ENCODE data around the gene EIF3K. TPM values are rescaled to one million over a fixed set of nuclear protein-coding genes. Genes with fewer than 3 reads are reported as not detected.
A peak's percentile ranks its signal among the peaks of the same experiment; 100 is the strongest.

Gene EIF3K
- total and polyA plus RNA-seq, 2 of the 13 experiments (the other 11 are each of a cell fraction or from before 2014, with no cell fraction given), result 179 to 258 TPM

DNA sequence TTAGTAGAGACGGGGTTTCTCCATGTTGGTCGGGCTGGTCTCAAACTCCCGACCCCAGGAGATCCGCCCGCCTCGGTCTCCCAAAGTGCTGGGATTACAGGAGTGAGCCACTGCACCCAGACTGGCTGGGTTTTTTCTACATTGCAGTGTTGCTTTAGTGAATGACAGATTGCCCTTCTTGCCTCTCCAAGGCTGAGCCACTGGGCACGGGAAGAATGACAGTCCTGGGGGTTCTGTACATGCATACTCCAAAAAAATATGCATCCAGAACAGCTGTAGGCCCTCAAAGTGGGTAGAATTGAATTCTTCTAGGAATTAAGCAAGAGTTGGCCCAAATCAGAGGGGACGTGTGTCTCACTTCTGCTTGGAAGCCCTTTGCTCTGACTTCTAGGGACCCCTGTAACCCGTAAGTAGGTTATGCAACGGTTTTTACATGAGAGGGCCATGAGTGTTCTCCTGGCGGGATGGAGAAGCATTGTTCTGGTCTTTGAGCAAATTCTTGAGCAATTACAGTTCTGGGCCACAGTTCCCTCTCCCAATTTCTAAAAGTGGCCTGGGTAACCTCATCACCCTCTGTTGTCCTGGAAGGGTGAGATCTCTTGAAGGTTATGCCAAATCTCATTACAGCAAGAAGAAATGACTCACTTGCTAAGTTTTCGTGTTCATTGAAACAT is 32.1 kb downstream of the EIF3K start (continued):
- TF ChIP-seq ZBTB1 (CRISPR knock-in tag; IDR thresholded peaks at IDR 0.05; ENCODE audit: borderline replicate concordance) (no peak), DZIP1 (CRISPR knock-in tag; IDR thresholded peaks at IDR 0.05) (no peak), BCL6 (CRISPR knock-in tag; IDR thresholded peaks at IDR 0.05) (peak; percentile 63), ZNF569 (CRISPR knock-in tag; IDR thresholded peaks at IDR 0.05; ENCODE audit: borderline replicate concordance) (no peak), IRF2 (CRISPR knock-in tag; IDR thresholded peaks at IDR 0.05) (no peak), ZNF12 (CRISPR knock-in tag; IDR thresholded peaks at IDR 0.05) (no peak), ZNF446 (CRISPR knock-in tag; IDR thresholded peaks at IDR 0.05) (no peak), CCDC6 (CRISPR knock-in tag; IDR thresholded peaks at IDR 0.05) (0 out of 2 replicates have a peak, but pooled peaks have one; percentile 47), ZNF841 (CRISPR knock-in tag; IDR thresholded peaks at IDR 0.05; ENCODE audit: borderline replicate concordance) (no peak), ZNF850 (CRISPR knock-in tag; conservative IDR thresholded peaks at IDR 0.05) (no peak), E2F5 (CRISPR knock-in tag; conservative IDR thresholded peaks at IDR 0.05) (no peak), ZNF543 (CRISPR knock-in tag; IDR thresholded peaks at IDR 0.05) (0 out of 2 replicates have a peak, but pooled peaks have one; percentile 32), RBM22 (optimal IDR thresholded peaks at IDR 0.05; ENCODE audit: low read length) (peak; percentile 59), ZNF296 (CRISPR knock-in tag; conservative IDR thresholded peaks at IDR 0.05) (no peak), BRCA1 (CRISPR knock-in tag; IDR thresholded peaks at IDR 0.05) (no peak), THAP7 (CRISPR knock-in tag; IDR thresholded peaks at IDR 0.05) (no peak), CEBPG (CRISPR knock-in tag; IDR thresholded peaks at IDR 0.05) (peak; percentile 52; the same call in 1 of the 2 replicates), GPN1 (CRISPR knock-in tag; IDR thresholded peaks at IDR 0.05; ENCODE audit: borderline replicate concordance) (no peak), GTF2F1 (IDR thresholded peaks at IDR 0.05; ENCODE audit: low read length) (no peak), HNF4A (CRISPR knock-in tag; IDR thresholded peaks at IDR 0.05) (peak; percentile 26; the same call in 1 of the 2 replicates)
- TF ChIP-seq, protein P1, sequence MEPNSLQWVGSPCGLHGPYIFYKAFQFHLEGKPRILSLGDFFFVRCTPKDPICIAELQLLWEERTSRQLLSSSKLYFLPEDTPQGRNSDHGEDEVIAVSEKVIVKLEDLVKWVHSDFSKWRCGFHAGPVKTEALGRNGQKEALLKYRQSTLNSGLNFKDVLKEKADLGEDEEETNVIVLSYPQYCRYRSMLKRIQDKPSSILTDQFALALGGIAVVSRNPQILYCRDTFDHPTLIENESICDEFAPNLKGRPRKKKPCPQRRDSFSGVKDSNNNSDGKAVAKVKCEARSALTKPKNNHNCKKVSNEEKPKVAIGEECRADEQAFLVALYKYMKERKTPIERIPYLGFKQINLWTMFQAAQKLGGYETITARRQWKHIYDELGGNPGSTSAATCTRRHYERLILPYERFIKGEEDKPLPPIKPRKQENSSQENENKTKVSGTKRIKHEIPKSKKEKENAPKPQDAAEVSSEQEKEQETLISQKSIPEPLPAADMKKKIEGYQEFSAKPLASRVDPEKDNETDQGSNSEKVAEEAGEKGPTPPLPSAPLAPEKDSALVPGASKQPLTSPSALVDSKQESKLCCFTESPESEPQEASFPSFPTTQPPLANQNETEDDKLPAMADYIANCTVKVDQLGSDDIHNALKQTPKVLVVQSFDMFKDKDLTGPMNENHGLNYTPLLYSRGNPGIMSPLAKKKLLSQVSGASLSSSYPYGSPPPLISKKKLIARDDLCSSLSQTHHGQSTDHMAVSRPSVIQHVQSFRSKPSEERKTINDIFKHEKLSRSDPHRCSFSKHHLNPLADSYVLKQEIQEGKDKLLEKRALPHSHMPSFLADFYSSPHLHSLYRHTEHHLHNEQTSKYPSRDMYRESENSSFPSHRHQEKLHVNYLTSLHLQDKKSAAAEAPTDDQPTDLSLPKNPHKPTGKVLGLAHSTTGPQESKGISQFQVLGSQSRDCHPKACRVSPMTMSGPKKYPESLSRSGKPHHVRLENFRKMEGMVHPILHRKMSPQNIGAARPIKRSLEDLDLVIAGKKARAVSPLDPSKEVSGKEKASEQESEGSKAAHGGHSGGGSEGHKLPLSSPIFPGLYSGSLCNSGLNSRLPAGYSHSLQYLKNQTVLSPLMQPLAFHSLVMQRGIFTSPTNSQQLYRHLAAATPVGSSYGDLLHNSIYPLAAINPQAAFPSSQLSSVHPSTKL (CRISPR knock-in tag; IDR thresholded peaks at IDR 0.05), result no peak
- TF ChIP-seq, protein P2, sequence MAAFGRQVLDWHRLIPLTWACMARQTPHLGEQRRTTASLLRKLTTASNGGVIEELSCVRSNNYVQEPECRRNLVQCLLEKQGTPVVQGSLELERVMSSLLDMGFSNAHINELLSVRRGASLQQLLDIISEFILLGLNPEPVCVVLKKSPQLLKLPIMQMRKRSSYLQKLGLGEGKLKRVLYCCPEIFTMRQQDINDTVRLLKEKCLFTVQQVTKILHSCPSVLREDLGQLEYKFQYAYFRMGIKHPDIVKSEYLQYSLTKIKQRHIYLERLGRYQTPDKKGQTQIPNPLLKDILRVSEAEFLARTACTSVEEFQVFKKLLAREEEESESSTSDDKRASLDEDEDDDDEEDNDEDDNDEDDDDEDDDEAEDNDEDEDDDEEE (CRISPR knock-in tag; IDR thresholded peaks at IDR 0.05), result no peak

All from HepG2 (cell line).